Measurements from ENCODE around the gene SYNCRIP.
A peak's percentile ranks its signal among the peaks of the same experiment; 100 is the strongest.

The SYNCRIP gene

DNA sequence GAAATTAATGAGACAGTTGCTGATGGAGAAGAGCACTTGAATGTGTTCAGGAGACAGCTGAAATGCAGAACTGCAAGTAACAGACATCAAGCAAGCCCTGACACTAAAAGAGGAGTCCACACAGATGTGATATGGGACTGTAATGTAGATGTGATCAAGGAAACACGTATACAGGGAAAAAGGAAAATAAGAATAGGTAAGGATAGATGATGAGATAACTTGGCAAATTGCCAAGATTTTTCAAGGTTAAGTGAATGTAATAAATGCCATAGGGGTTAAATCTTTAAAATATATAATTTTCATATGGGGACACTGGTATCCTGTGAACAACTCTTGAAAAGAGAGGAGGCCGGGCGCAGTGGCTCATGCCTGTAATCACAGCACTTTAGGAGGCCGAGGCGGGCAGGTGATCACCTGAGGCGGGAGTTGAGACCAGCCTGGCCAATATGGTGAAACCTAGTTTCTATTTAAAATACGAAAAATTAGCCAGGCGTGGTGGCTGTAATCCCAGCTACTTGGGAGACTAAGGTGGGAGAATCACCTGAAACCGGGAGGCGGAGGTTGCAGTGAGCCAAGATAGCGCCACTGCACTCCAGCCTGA lies 41.9 kb downstream of the SYNCRIP start:
- Histone ChIP-seq H3K4me3 (replicated peaks; ENCODE audit: insufficient read depth, low read length) (no peak overlapping the region), H3K27ac (replicated peaks) (no peak overlapping the region), H3K27me3 (ENCODE audit: insufficient read depth, poor library complexity, severe bottlenecking) (no peaks in the 10 kb centered on the region)
- no peak for DNase-seq (ENCODE audit: low read depth in 1 of 2, low spot score in 1 of 2)
- TF ChIP-seq, protein P1, sequence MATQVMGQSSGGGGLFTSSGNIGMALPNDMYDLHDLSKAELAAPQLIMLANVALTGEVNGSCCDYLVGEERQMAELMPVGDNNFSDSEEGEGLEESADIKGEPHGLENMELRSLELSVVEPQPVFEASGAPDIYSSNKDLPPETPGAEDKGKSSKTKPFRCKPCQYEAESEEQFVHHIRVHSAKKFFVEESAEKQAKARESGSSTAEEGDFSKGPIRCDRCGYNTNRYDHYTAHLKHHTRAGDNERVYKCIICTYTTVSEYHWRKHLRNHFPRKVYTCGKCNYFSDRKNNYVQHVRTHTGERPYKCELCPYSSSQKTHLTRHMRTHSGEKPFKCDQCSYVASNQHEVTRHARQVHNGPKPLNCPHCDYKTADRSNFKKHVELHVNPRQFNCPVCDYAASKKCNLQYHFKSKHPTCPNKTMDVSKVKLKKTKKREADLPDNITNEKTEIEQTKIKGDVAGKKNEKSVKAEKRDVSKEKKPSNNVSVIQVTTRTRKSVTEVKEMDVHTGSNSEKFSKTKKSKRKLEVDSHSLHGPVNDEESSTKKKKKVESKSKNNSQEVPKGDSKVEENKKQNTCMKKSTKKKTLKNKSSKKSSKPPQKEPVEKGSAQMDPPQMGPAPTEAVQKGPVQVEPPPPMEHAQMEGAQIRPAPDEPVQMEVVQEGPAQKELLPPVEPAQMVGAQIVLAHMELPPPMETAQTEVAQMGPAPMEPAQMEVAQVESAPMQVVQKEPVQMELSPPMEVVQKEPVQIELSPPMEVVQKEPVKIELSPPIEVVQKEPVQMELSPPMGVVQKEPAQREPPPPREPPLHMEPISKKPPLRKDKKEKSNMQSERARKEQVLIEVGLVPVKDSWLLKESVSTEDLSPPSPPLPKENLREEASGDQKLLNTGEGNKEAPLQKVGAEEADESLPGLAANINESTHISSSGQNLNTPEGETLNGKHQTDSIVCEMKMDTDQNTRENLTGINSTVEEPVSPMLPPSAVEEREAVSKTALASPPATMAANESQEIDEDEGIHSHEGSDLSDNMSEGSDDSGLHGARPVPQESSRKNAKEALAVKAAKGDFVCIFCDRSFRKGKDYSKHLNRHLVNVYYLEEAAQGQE (IDR thresholded peaks at IDR 0.05; ENCODE audit: insufficient replicate concordance, low read depth), result no peak
- TF ChIP-seq CTCF (IDR thresholded peaks at IDR 0.05; ENCODE audit: insufficient read depth, low read length), result no peak
- TF ChIP-seq SPI1 (IDR thresholded peaks at IDR 0.05; ENCODE audit: borderline replicate concordance, low read depth), result 0 out of 2 replicates have a peak, but pooled peaks have one; percentile 4

GRCh38 chr6:85594197-85594930 lies 48.3 kb downstream of the SYNCRIP start:
- Histone ChIP-seq H3K27ac (replicated peaks) (peak overlapping the region; percentile 88), H3K4me3 (replicated peaks; ENCODE audit: insufficient read depth, low read length) (peak overlapping the region; percentile 83), H3K27me3 (ENCODE audit: insufficient read depth, poor library complexity, severe bottlenecking) (no peaks in the 10 kb centered on the region)
- no peak for TF ChIP-seq SPI1 (IDR thresholded peaks at IDR 0.05; ENCODE audit: borderline replicate concordance, low read depth)
- 0 out of 2 replicates have a peak, but pooled peaks have one; percentile 4 for TF ChIP-seq POLR2AphosphoS5 (IDR thresholded peaks at IDR 0.05; ENCODE audit: low read depth)
- no peak for TF ChIP-seq CTCF (IDR thresholded peaks at IDR 0.05; ENCODE audit: insufficient read depth, low read length)
- peak in 1 of 2 experiments; percentile 40 for DNase-seq (ENCODE audit: low read depth in 1 of 2, low spot score in 1 of 2)

DNA sequence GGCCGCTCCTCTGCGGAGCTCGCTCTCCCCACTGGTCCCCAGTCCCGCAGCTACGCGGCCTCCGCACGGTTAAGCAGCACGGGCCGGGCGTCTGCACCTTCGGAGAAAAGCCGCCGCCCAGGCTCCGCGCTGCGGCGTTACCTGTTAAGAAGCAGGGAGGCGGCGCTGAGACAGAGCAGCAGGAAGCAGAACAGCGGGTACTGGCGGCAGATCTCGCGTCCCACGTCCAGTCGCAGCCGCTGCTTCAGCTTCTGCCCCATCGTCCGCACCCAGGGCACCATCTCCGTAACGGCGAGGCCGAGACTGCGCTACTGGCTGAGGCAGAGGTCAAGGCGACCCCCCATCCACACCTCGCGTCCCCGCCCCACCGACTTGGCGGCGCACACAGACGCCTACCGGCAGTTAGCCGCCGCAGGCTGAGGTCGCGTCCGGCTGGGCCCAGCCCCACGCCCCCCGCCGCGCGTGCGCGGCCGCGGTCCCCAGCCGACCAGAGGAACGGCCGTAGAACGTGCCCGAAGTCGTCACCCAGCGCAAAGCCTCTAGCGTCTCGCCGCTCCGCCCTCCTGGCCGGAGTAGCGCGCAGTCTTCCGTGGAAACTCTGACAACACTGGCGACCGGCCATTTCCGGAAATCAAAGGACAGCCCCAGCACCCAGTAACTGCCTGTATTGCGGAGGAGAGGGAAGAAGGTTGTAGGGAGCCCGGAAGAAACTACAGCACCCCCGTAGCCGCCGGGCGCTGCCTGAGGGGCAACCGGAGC lies 49.1 kb downstream of the SYNCRIP start, which contains the start of gene SNX14:
SNX14 (minus strand) TSS at position 421 of the 759 bp plus-strand sequence; CDS start at position 281, 140 bp downstream.
- DNase-seq (ENCODE audit: low read depth in 1 of 2, low spot score in 1 of 2), result peak; percentile 74 to 96

More for the DNA sequence above, 49.1 kb downstream of the SYNCRIP start, which contains the start of gene SNX14:
- TF ChIP-seq, protein P1 (IDR thresholded peaks at IDR 0.05; ENCODE audit: insufficient replicate concordance, low read depth), result no peak
- TF ChIP-seq POLR2AphosphoS5 (IDR thresholded peaks at IDR 0.05; ENCODE audit: low read depth), result peak; percentile 77
- TF ChIP-seq SPI1 (IDR thresholded peaks at IDR 0.05; ENCODE audit: borderline replicate concordance, low read depth), result no peak
- peak; percentile 86 for TF ChIP-seq GABPA (IDR thresholded peaks at IDR 0.05; ENCODE audit: low read depth)
- TF ChIP-seq CTCF (IDR thresholded peaks at IDR 0.05; ENCODE audit: insufficient read depth, low read length), result no peak
- peak within 1 kb of the TSS; percentile 88 for H3K27ac ChIP-seq (replicated peaks)
- peak within 1 kb of the TSS; percentile 83 for H3K4me3 ChIP-seq (replicated peaks; ENCODE audit: insufficient read depth, low read length)
- no peaks in the 10 kb centered on the region for H3K27me3 ChIP-seq (ENCODE audit: insufficient read depth, poor library complexity, severe bottlenecking)
